Right lobe of liver (tissue), 4 donors: ENCODE measurements around the gene OR4C12.
"Not testable (repeated sequence)": the region's sequence is repeated elsewhere in the genome, so short reads cannot be mapped to it uniquely, and the experiment has no call there.

Experiments used
- POLR2A ChIP-seq: fragments of 450-650 bp; IDR thresholded peaks from one replicate; pipeline ENCODE4 v1.6.1; 2017; ENCODE audit warnings: antibody characterized with exemption, mild to moderate bottlenecking
- TF ChIP-seq, protein P1 (sequence below), 4 donors: fragments of 200-600 bp in 3 of 4; fragments of 450-650 bp in 1 of 4; IDR thresholded peaks; one replicate each; pipeline versions ENCODE4 v1.5.1 to v1.8.0; 2016 to 2022; ENCODE audit warnings: antibody characterized with exemption in 4 of 4, mild to moderate bottlenecking in 2 of 4
- donor health status: DM: no; HTN: no; CAD: no.
- donor health status: DM: no; HTN: no; CAD: no.
- donor health status: DM: no; HTN: yes; CAD: no.

DNA sequence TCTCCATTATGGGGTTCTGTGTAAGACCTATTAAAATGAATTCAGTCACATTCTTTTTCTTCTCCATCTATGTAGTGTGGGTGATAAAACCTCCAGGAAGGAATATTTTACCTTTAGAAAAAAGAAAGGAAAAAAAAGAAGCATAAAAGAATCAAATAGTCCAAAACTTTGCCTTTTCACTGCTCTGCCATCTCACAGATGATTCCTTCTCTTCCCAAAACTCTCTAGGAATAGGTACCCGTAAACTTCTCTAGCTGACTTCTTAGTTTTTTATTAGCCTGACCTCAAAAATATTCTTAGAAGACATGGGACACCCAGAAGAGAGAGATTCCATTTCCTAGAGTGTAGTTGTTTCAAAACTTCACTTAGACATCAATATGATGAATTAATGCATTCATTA lies at the start of gene OR4C12:
- TF ChIP-seq, protein P1, sequence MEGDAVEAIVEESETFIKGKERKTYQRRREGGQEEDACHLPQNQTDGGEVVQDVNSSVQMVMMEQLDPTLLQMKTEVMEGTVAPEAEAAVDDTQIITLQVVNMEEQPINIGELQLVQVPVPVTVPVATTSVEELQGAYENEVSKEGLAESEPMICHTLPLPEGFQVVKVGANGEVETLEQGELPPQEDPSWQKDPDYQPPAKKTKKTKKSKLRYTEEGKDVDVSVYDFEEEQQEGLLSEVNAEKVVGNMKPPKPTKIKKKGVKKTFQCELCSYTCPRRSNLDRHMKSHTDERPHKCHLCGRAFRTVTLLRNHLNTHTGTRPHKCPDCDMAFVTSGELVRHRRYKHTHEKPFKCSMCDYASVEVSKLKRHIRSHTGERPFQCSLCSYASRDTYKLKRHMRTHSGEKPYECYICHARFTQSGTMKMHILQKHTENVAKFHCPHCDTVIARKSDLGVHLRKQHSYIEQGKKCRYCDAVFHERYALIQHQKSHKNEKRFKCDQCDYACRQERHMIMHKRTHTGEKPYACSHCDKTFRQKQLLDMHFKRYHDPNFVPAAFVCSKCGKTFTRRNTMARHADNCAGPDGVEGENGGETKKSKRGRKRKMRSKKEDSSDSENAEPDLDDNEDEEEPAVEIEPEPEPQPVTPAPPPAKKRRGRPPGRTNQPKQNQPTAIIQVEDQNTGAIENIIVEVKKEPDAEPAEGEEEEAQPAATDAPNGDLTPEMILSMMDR (IDR thresholded peaks at IDR 0.05): not testable (repeated sequence)
- TF ChIP-seq POLR2A: not testable (repeated sequence)
